WTC11 (cell line): ENCODE measurements around the gene DARS2.

Experiments
- ESRRA ChIP-seq: sonication (generic); formaldehyde crosslinking; IDR thresholded peaks from 2 replicates; pipeline ENCODE4 v1.8.1; 2022; ENCODE audit warnings: mild to moderate bottlenecking, missing genetic modification reagents, borderline replicate concordance
- TF ChIP-seq, protein P1 (sequence below): fragments of 200-600 bp; IDR thresholded peaks from 2 replicates; pipeline ENCODE4 v1.8.0; 2022; ENCODE audit warnings: antibody characterized with exemption
- TF ChIP-seq, protein P2 (sequence below): sonication (generic); formaldehyde crosslinking; conservative IDR thresholded peaks from 2 replicates; pipeline ENCODE4 v1.8.1; 2022; ENCODE audit warnings: mild to moderate bottlenecking, missing genetic modification reagents
- TF ChIP-seq, protein P3 (sequence below): sonication (generic); formaldehyde crosslinking; IDR thresholded peaks from 2 replicates; pipeline ENCODE4 v1.8.0; 2022; ENCODE audit warnings: mild to moderate bottlenecking, missing genetic modification reagents

DNA sequence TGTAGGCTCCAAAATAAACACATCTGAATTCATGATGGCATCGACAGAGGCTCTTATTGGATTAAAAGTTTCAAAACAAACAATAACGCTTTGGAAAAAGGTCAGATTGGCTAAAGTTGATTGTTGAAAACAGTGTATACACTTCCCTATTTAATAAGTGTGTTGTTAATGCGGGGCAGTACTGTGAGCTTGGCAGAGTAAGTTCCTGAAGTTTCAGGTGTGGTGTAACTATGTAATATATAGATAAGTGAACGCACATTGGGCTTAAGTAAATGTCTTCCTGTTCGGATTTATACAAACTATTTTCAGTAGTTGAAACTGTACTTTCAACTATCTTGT is 44.5 kb downstream of the DARS2 start:
- TF ChIP-seq, protein P1, sequence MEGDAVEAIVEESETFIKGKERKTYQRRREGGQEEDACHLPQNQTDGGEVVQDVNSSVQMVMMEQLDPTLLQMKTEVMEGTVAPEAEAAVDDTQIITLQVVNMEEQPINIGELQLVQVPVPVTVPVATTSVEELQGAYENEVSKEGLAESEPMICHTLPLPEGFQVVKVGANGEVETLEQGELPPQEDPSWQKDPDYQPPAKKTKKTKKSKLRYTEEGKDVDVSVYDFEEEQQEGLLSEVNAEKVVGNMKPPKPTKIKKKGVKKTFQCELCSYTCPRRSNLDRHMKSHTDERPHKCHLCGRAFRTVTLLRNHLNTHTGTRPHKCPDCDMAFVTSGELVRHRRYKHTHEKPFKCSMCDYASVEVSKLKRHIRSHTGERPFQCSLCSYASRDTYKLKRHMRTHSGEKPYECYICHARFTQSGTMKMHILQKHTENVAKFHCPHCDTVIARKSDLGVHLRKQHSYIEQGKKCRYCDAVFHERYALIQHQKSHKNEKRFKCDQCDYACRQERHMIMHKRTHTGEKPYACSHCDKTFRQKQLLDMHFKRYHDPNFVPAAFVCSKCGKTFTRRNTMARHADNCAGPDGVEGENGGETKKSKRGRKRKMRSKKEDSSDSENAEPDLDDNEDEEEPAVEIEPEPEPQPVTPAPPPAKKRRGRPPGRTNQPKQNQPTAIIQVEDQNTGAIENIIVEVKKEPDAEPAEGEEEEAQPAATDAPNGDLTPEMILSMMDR, result no peak
- TF ChIP-seq, protein P2, sequence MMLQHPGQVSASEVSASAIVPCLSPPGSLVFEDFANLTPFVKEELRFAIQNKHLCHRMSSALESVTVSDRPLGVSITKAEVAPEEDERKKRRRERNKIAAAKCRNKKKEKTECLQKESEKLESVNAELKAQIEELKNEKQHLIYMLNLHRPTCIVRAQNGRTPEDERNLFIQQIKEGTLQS, result no peak
- no peak for TF ChIP-seq ESRRA (CRISPR knock-in tag)
- TF ChIP-seq, protein P3, sequence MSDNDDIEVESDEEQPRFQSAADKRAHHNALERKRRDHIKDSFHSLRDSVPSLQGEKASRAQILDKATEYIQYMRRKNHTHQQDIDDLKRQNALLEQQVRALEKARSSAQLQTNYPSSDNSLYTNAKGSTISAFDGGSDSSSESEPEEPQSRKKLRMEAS, result no peak
